Measurements from ENCODE around the gene ANKRD40CL. TPM values are rescaled to one million over a fixed set of nuclear protein-coding genes. Genes with fewer than 3 reads are reported as not detected.

Gene ANKRD40CL
- total and polyA plus RNA-seq, 4 donors: not detected

- Histone ChIP-seq H3K36me3 (ENCODE audit: control insufficient read depth in 4 of 4, insufficient read depth in 3 of 4, low read depth in 1 of 4, low read length in 3 of 4) (no peaks in the 10 kb centered on the region), H3K27ac (ENCODE audit: low read depth in 1 of 2, low read length in 2 of 2) (no peak overlapping the region), H3K4me3 (ENCODE audit: low read depth in 1 of 3, low read length in 3 of 3) (no peak overlapping the region), H3K9ac (ENCODE audit: low read depth in 1 of 2, low read length in 2 of 2) (peak overlapping the region in 1 of 2 donors; percentile 23), H3K27me3 (ENCODE audit: control insufficient read depth in 4 of 4, insufficient read depth in 4 of 4, low read length in 3 of 4) (no peaks in the 10 kb centered on the region), H3K9me3 (ENCODE audit: control insufficient read depth in 4 of 4, low read length in 3 of 4) (no peaks in the 10 kb centered on the region), H3K4me1 (ENCODE audit: control insufficient read depth in 4 of 4, insufficient read depth in 4 of 4, low read length in 3 of 4) (peaks cover 16 to 59% (median 51%) of the 10 kb centered on the region in 4 donors)
- TF ChIP-seq GABPA (IDR thresholded peaks at IDR 0.05 in 1 of 2, conservative IDR thresholded peaks at IDR 0.05 in 1 of 2) (no peak), NR2F2 (IDR thresholded peaks at IDR 0.05) (no peak), REST (IDR thresholded peaks at IDR 0.05) (no peak), HNF4A (conservative IDR thresholded peaks at IDR 0.05) (no peak), MAX (IDR thresholded peaks at IDR 0.05) (no peak), FOXA2 (IDR thresholded peaks at IDR 0.05) (no peak), YY1 (IDR thresholded peaks at IDR 0.05) (no peak), FOXA1 (IDR thresholded peaks at IDR 0.05) (no peak), CTCF (IDR thresholded peaks at IDR 0.05; ENCODE audit: low read depth, low read length, missing input control) (no peak), RAD21 (IDR thresholded peaks at IDR 0.05) (no peak), JUND (IDR thresholded peaks at IDR 0.05) (no peak), EGR1 (IDR thresholded peaks at IDR 0.05; ENCODE audit: low read depth in 2 of 2) (no peak), HNF4G (IDR thresholded peaks at IDR 0.05) (no peak), TAF1 (conservative IDR thresholded peaks at IDR 0.05) (no peak), SP1 (IDR thresholded peaks at IDR 0.05) (no peak)
- no peak for DNase-seq (ENCODE audit: low spot score)
- 20% methylated on average over 3 of the region's 3 CpGs for WGBS
Measured at GRCh38 chr17:50722746-50723145, 44.6 kb downstream of the ANKRD40CL start.

GRCh38 chr17:50721194-50722010 is 45.9 kb downstream of the ANKRD40CL start:
- DNase-seq (ENCODE audit: low spot score): no peak
- H3K4me1 ChIP-seq (ENCODE audit: control insufficient read depth in 4 of 4, insufficient read depth in 4 of 4, low read length in 3 of 4): peaks cover 12 to 50% (median 41%) of the 10 kb centered on the region in 4 donors
- H3K4me3 ChIP-seq (ENCODE audit: low read depth in 1 of 3, low read length in 3 of 3): peak overlapping the region; percentile 82 to 95 (median 92)
- WGBS: 7% methylated on average over 7 of the region's 7 CpGs
- TF ChIP-seq GABPA (IDR thresholded peaks at IDR 0.05 in 1 of 2, conservative IDR thresholded peaks at IDR 0.05 in 1 of 2) (peak; percentile 22 to 62), RXRA (IDR thresholded peaks at IDR 0.05) (no peak), MAX (IDR thresholded peaks at IDR 0.05) (peak; percentile 20), REST (IDR thresholded peaks at IDR 0.05) (no peak), YY1 (IDR thresholded peaks at IDR 0.05) (peak; percentile 9)
- no peaks in the 10 kb centered on the region for H3K27me3 ChIP-seq (ENCODE audit: control insufficient read depth in 4 of 4, insufficient read depth in 4 of 4, low read length in 3 of 4)
- peak overlapping the region in 1 of 2 donors; percentile 99 for H3K9ac ChIP-seq (ENCODE audit: low read depth in 1 of 2, low read length in 2 of 2)
- H3K9me3 ChIP-seq (ENCODE audit: control insufficient read depth in 4 of 4, low read length in 3 of 4): no peaks in the 10 kb centered on the region
- H3K36me3 ChIP-seq (ENCODE audit: control insufficient read depth in 4 of 4, insufficient read depth in 3 of 4, low read depth in 1 of 4, low read length in 3 of 4): no peaks in the 10 kb centered on the region
- peak overlapping the region; percentile 41 to 99 for H3K27ac ChIP-seq (ENCODE audit: low read depth in 1 of 2, low read length in 2 of 2)

Measured in liver (tissue), 9 donors.